Omental fat pad (tissue), 4 donors: Measurements from ENCODE around the gene CHST11. TPM values are rescaled to one million over a fixed set of nuclear protein-coding genes. Genes with fewer than 3 reads are reported as not detected.

Source experiments
- ATAC-seq: fragments of 150-250 bp; one replicate; pipeline ENCODE4 v1.9.1; 2016; ENCODE audit warnings: mild to moderate bottlenecking, moderate library complexity; ENCODE audit not compliant: low FRiP score
- DNase-seq: peaks from one replicate; pipeline ENCODE4 v3.0.0-alpha.2; 2019; ENCODE audit warnings: low spot score
- CTCF ChIP-seq, 3 donors: fragments of 450-650 bp; IDR thresholded peaks; one replicate each; pipeline ENCODE4 v1.5.1; 2016 to 2017; ENCODE audit warnings: antibody characterized with exemption in 3 of 3, mild to moderate bottlenecking in 3 of 3, moderate library complexity in 2 of 3
- total RNA-seq, 4 donors: library from RNA; depleted of rRNA; stranded (reverse); fragments of >200 nt; gene quantifications; one replicate each; pipeline ENCODE4 v1.1.0, GENCODE V29; 2016

The CHST11 gene
- total RNA-seq, 4 donors from 2014 or later: 12.2 to 58.6 (median 30.1) TPM

- DNase-seq (no peak), ATAC-seq (no peak)
- no peak for TF ChIP-seq CTCF (IDR thresholded peaks at IDR 0.05)
Observed at GRCh38 chr12:104486363-104486750, 29.6 kb downstream of the CHST11 start.

- no peak for DNase-seq
- no peak for TF ChIP-seq CTCF (IDR thresholded peaks at IDR 0.05)
- ATAC-seq: no peak
Observed at GRCh38 chr12:104486943-104487819, 30.4 kb downstream of the CHST11 start.

GRCh38 chr12:104488374-104488773, 31.6 kb downstream of the CHST11 start:
- no peak for ATAC-seq
- DNase-seq: no peak
- TF ChIP-seq CTCF (IDR thresholded peaks at IDR 0.05): no peak

GRCh38 chr12:104490186-104490585, 33.4 kb downstream of the CHST11 start:
- TF ChIP-seq CTCF (IDR thresholded peaks at IDR 0.05): no peak
- DNase-seq (no peak), ATAC-seq (no peak)

- no peak for ATAC-seq
- TF ChIP-seq CTCF (IDR thresholded peaks at IDR 0.05): no peak
- no peak for DNase-seq
Observed at GRCh38 chr12:104490850-104491249, 34.1 kb downstream of the CHST11 start.

- TF ChIP-seq CTCF (IDR thresholded peaks at IDR 0.05): no peak
- ATAC-seq (no peak), DNase-seq (no peak)
Observed at GRCh38 chr12:104493496-104493895, 36.7 kb downstream of the CHST11 start.
